ENCODE measurements around the gene AMHR2.
"Not testable (repeated sequence)": the region's sequence is repeated elsewhere in the genome, so short reads cannot be mapped to it uniquely, and the experiment has no call there.

DNA sequence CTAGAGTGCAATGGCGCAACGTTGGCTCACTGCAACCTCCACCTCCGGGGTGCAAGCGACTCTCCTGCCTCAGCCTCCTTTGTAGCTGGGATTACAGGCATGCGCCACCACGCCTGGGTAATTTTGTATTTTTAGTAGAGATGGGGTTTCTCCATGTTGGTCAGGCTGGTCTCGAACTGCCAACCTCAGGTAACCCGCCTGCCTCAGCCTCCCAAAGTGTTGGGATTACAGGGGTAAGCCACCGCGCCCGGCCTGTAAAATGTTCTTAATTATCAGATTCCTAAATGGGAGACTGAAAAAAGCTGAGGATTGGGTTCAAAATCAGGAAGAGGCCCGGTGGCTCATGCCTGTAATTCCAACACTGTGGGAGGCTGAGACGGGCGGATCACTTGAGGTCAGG lies 49.4 kb upstream of the AMHR2 start:
- not testable (repeated sequence) for TF ChIP-seq EZH2 (IDR thresholded peaks at IDR 0.05; ENCODE audit: low read depth)
- TF ChIP-seq, protein P1, sequence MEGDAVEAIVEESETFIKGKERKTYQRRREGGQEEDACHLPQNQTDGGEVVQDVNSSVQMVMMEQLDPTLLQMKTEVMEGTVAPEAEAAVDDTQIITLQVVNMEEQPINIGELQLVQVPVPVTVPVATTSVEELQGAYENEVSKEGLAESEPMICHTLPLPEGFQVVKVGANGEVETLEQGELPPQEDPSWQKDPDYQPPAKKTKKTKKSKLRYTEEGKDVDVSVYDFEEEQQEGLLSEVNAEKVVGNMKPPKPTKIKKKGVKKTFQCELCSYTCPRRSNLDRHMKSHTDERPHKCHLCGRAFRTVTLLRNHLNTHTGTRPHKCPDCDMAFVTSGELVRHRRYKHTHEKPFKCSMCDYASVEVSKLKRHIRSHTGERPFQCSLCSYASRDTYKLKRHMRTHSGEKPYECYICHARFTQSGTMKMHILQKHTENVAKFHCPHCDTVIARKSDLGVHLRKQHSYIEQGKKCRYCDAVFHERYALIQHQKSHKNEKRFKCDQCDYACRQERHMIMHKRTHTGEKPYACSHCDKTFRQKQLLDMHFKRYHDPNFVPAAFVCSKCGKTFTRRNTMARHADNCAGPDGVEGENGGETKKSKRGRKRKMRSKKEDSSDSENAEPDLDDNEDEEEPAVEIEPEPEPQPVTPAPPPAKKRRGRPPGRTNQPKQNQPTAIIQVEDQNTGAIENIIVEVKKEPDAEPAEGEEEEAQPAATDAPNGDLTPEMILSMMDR (conservative IDR thresholded peaks at IDR 0.05): not testable (repeated sequence)

All from PC-9 (cell line).